Adrenal gland (tissue), 5 donors: ENCODE results near the gene TRAPPC6A.

Source experiments
- POLR2A ChIP-seq, 2 donors: fragments of 450-650 bp; IDR thresholded peaks; one replicate each; pipeline ENCODE4 v1.6.1; 2017; ENCODE audit warnings: antibody characterized with exemption in 2 of 2, mild to moderate bottlenecking in 2 of 2, moderate library complexity in 1 of 2
- TF ChIP-seq, protein P1 (sequence below), 6 experiments: fragments of 450-650 bp in 4 of 6; fragments of 200-600 bp in 2 of 6; sonication (generic) in 1 of 6; IDR thresholded peaks; 1 replicate in 5 of 6; 2 replicates in 1 of 6; pipeline versions ENCODE4 v1.5.1 to v1.8.0; 2016 to 2021; ENCODE audit warnings: antibody characterized with exemption in 6 of 6, mild to moderate bottlenecking in 2 of 6, moderate library complexity in 1 of 6
- donor health status: DM: no; HTN: no; CAD: no.

GRCh38 chr19:45147835-45148676 lies 30.0 kb downstream of the TRAPPC6A start:
- TF ChIP-seq, protein P1, sequence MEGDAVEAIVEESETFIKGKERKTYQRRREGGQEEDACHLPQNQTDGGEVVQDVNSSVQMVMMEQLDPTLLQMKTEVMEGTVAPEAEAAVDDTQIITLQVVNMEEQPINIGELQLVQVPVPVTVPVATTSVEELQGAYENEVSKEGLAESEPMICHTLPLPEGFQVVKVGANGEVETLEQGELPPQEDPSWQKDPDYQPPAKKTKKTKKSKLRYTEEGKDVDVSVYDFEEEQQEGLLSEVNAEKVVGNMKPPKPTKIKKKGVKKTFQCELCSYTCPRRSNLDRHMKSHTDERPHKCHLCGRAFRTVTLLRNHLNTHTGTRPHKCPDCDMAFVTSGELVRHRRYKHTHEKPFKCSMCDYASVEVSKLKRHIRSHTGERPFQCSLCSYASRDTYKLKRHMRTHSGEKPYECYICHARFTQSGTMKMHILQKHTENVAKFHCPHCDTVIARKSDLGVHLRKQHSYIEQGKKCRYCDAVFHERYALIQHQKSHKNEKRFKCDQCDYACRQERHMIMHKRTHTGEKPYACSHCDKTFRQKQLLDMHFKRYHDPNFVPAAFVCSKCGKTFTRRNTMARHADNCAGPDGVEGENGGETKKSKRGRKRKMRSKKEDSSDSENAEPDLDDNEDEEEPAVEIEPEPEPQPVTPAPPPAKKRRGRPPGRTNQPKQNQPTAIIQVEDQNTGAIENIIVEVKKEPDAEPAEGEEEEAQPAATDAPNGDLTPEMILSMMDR (IDR thresholded peaks at IDR 0.05), result no peak
- no peak for TF ChIP-seq POLR2A (IDR thresholded peaks at IDR 0.05)
